IMR-90 (cell line): ENCODE data around the gene IPO13. TPM values are rescaled to one million over a fixed set of nuclear protein-coding genes. Genes with fewer than 3 reads are reported as not detected.

Experiments used
- ATAC-seq: fragments of 200-7000 bp; cut with Tn5 transposase; 2 replicates; pipeline ENCODE4 v1.9.1; 2020; ENCODE audit warnings: low read depth, mild to moderate bottlenecking, moderate library complexity
- BruUV-seq: library from RNA; stranded (reverse); fragments of 400-500 nt; replicated peaks from 2 replicates; lab custom pipeline; 2021; lab: Mats Ljungman, UMichigan
- CTCF ChIA-PET: fragments of 300-600 bp; formaldehyde crosslinking; extraction: SDS; loops from one replicate; lab custom pipeline; 2021; ENCODE audit warnings: antibody characterized with exemption; lab: Yijun Ruan, JAX
- POLR2A ChIA-PET: fragments of 300-600 bp; sonication (Branson Sonifier 250); formaldehyde crosslinking; loops from one replicate; lab custom pipeline; 2022; ENCODE audit warnings: antibody characterized with exemption; ENCODE audit not compliant: unreplicated experiment; lab: Charles Lee
- DNase-seq: peaks from one replicate; pipeline ENCODE4 v3.0.0; 2013
- H2AFZ ChIP-seq: replicated peaks from 2 replicates; pipeline ENCODE3; 2013; ENCODE audit warnings: low read length, mild to moderate bottlenecking; ENCODE audit not compliant: poor library complexity
- H2AK5ac ChIP-seq: 2 replicates; pipeline ENCODE4 v1.6.1; 2013; ENCODE audit warnings: low read depth, low read length, inconsistent platforms
- H2AK9ac ChIP-seq: replicated peaks from 2 replicates; pipeline ENCODE3; 2013; ENCODE audit warnings: mild to moderate bottlenecking, low read depth, low read length, moderate library complexity; ENCODE audit not compliant: poor library complexity
- H2BK120ac ChIP-seq: 2 replicates; pipeline ENCODE4 v1.6.1; 2013; ENCODE audit warnings: low read depth, low read length, inconsistent platforms
- H2BK15ac ChIP-seq: 3 replicates; pipeline ENCODE4 v1.6.1; 2013; ENCODE audit warnings: low read depth, low read length, inconsistent platforms
- H2BK20ac ChIP-seq: 2 replicates; pipeline ENCODE4 v1.6.1; 2013; ENCODE audit warnings: low read depth, mild to moderate bottlenecking, inconsistent platforms, low read length, moderate library complexity
- H2BK5ac ChIP-seq: 2 replicates; pipeline ENCODE4 v1.6.1; 2013; ENCODE audit warnings: mild to moderate bottlenecking, low read depth, low read length, inconsistent platforms; ENCODE audit not compliant: poor library complexity, severe bottlenecking
- H3K14ac ChIP-seq: replicated peaks from 2 replicates; pipeline ENCODE4 v1.6.1; 2013; ENCODE audit warnings: low read depth, low read length, inconsistent platforms
- H3K18ac ChIP-seq: 2 replicates; pipeline ENCODE4 v1.6.1; 2013; ENCODE audit warnings: low read depth, low read length, control low read depth
- H3K23ac ChIP-seq: 2 replicates; pipeline ENCODE4 v1.6.1; 2013; ENCODE audit warnings: low read depth, low read length, inconsistent platforms
- H3K27ac ChIP-seq: 2 replicates; pipeline ENCODE4 v1.5.1; 2013; ENCODE audit warnings: mild to moderate bottlenecking, control low read depth, low read length; ENCODE audit not compliant: insufficient read depth
- H3K27me3 ChIP-seq: 2 replicates; pipeline ENCODE4 v1.6.1; 2013; ENCODE audit warnings: low read length; ENCODE audit not compliant: control insufficient read depth, insufficient read depth
- H3K36me3 ChIP-seq: 2 replicates; pipeline ENCODE4 v1.6.1; 2013; ENCODE audit warnings: low read length, mixed read lengths; ENCODE audit not compliant: control insufficient read depth, insufficient read depth
- H3K4ac ChIP-seq: 2 replicates; pipeline ENCODE4 v1.6.1; 2013; ENCODE audit warnings: low read depth, low read length, inconsistent platforms
- H3K4me1 ChIP-seq: 2 replicates; pipeline ENCODE4 v1.6.1; 2013; ENCODE audit warnings: low read length, mixed read lengths; ENCODE audit not compliant: control insufficient read depth, insufficient read depth
- H3K4me2 ChIP-seq: 2 replicates; pipeline ENCODE4 v1.6.1; 2013; ENCODE audit warnings: low read depth, mild to moderate bottlenecking, control low read depth, low read length, moderate library complexity
- H3K4me3 ChIP-seq: 2 replicates; pipeline ENCODE4 v1.5.1; 2013; ENCODE audit warnings: low read depth, mild to moderate bottlenecking, control low read depth, low read length, moderate library complexity; ENCODE audit not compliant: insufficient read depth
- H3K56ac ChIP-seq: 2 replicates; pipeline ENCODE4 v1.6.1; 2013; ENCODE audit warnings: low read length, inconsistent platforms; ENCODE audit not compliant: insufficient read depth; ENCODE audit errors: extremely low read depth
- H3K79me1 ChIP-seq, 2 experiments: 2 replicates each; pipeline ENCODE4 v1.6.1; 2013; ENCODE audit warnings: low read length in 2 of 2, inconsistent platforms in 1 of 2, low read depth in 1 of 2
- H3K9ac ChIP-seq: 2 replicates; pipeline ENCODE4 v1.6.1; 2013; ENCODE audit warnings: low read depth, low read length, control low read depth
- H3K9me1 ChIP-seq: 2 replicates; pipeline ENCODE4 v1.6.1; 2013; ENCODE audit warnings: low read length, inconsistent platforms; ENCODE audit not compliant: insufficient read depth
- H3K9me3 ChIP-seq: 2 replicates; pipeline ENCODE4 v1.6.1; 2013; ENCODE audit warnings: low read length; ENCODE audit not compliant: control insufficient read depth, insufficient read depth
- H4K20me1 ChIP-seq: 2 replicates; pipeline ENCODE4 v1.6.1; 2013; ENCODE audit warnings: low read length, inconsistent platforms; ENCODE audit not compliant: insufficient read depth
- H4K5ac ChIP-seq: 2 replicates; pipeline ENCODE4 v1.6.1; 2013; ENCODE audit warnings: mild to moderate bottlenecking, low read depth, low read length, control low read depth
- H4K8ac ChIP-seq, 2 experiments: 2 replicates each; pipeline ENCODE4 v1.6.1; 2013; ENCODE audit warnings: low read depth in 2 of 2, low read length in 2 of 2, control low read depth in 1 of 2, inconsistent platforms in 1 of 2
- H4K91ac ChIP-seq: 2 replicates; pipeline ENCODE4 v1.6.1; 2013; ENCODE audit warnings: low read depth, low read length, inconsistent platforms; ENCODE audit not compliant: insufficient read depth
- BHLHE40 ChIP-seq: fragments of 150-350 bp; IDR thresholded peaks from 2 replicates; pipeline ENCODE4 v1.6.1; 2016; ENCODE audit warnings: mild to moderate bottlenecking, low read depth, low read length
- CEBPB ChIP-seq: IDR thresholded peaks from 2 replicates; pipeline ENCODE4 v1.6.1; 2012; ENCODE audit warnings: low read depth, low read length, improper control_type of control experiment
- CHD1 ChIP-seq: IDR thresholded peaks from 2 replicates; pipeline ENCODE4 v1.6.1; 2012; ENCODE audit warnings: low read depth, low read length, improper control_type of control experiment
- FOS ChIP-seq: fragments of 150-350 bp; IDR thresholded peaks from 2 replicates; pipeline ENCODE4 v1.6.1; 2016; ENCODE audit warnings: low read depth, low read length
- MAFK ChIP-seq: IDR thresholded peaks from 2 replicates; pipeline ENCODE4 v1.6.1; 2012; ENCODE audit warnings: low read depth, low read length, improper control_type of control experiment
- MAZ ChIP-seq: IDR thresholded peaks from 2 replicates; pipeline ENCODE4 v1.6.1; 2012; ENCODE audit warnings: low read depth, mild to moderate bottlenecking, low read length, improper control_type of control experiment, moderate library complexity, borderline replicate concordance
- MXI1 ChIP-seq: IDR thresholded peaks from 2 replicates; pipeline ENCODE4 v1.6.1; 2012; ENCODE audit warnings: low read depth, mild to moderate bottlenecking, low read length, moderate library complexity, borderline replicate concordance
- NFE2L2 ChIP-seq: fragments of 150-350 bp; IDR thresholded peaks from 2 replicates; pipeline ENCODE4 v1.6.1; 2016; ENCODE audit warnings: low read depth, mild to moderate bottlenecking, low read length
- POLR2A ChIP-seq: IDR thresholded peaks from 2 replicates; pipeline ENCODE4 v1.6.1; 2012; ENCODE audit warnings: mild to moderate bottlenecking, low read depth, low read length
- RAD21 ChIP-seq: IDR thresholded peaks from 2 replicates; pipeline ENCODE4 v1.6.1; 2012; ENCODE audit warnings: low read length, improper control_type of control experiment
- RCOR1 ChIP-seq: IDR thresholded peaks from 2 replicates; pipeline ENCODE4 v1.6.1; 2012; ENCODE audit warnings: mild to moderate bottlenecking, low read length, improper control_type of control experiment; ENCODE audit not compliant: insufficient replicate concordance
- RFX5 ChIP-seq: IDR thresholded peaks from 2 replicates; pipeline ENCODE4 v1.8.0; 2012; ENCODE audit warnings: low read depth, mild to moderate bottlenecking, low read length, moderate library complexity
- SMC3 ChIP-seq: fragments of 150-350 bp; IDR thresholded peaks from 2 replicates; pipeline ENCODE4 v1.6.1; 2016; ENCODE audit warnings: low read depth, mild to moderate bottlenecking, antibody characterized with exemption, low read length, moderate library complexity
- USF2 ChIP-seq: fragments of 150-350 bp; IDR thresholded peaks from 2 replicates; pipeline ENCODE4 v1.6.1; 2017; ENCODE audit warnings: mild to moderate bottlenecking, antibody characterized with exemption, low read length, low read depth
- WGBS, 2 experiments: methylation state at CpG; one replicate each; pipeline versions ENCODE4 v1.1.5 to v1.1.7; 2013; ENCODE audit warnings: missing lambda C conversion rate in 2 of 2; ENCODE audit not compliant: insufficient read length in 1 of 2; ENCODE audit errors: extremely low coverage in 2 of 2; 5-methylcytosine and 5-hydroxymethylcytosine counted together
- dilution Hi-C: fragments of 300-500 bp; cut with HindIII; formaldehyde crosslinking; loops from one replicate; pipeline ENCODE4 v1.14.3; 2018; ENCODE audit warnings: low sequenced_read_pairs; ENCODE audit not compliant: unreplicated experiment
- in situ Hi-C: fragments of 300-500 bp; cut with MboI; formaldehyde crosslinking; loops from 3 replicates; pipeline ENCODE4 v1.14.3; 2019; ENCODE audit warnings: low sequenced_read_pairs, inconsistent platforms, mixed read lengths
- intact Hi-C: fragments of 100-400 bp; cut with micrococcal nuclease; formaldehyde crosslinking; loops from 2 replicates; pipeline ENCODE4 v1.10.0; 2022
- polyA plus RNA-seq, 3 experiments: library from polyadenylated mRNA; depleted of rRNA; stranded (reverse); fragments of >200 nt; gene quantifications; 2 replicates each; pipeline ENCODE4 v1.2.3, GENCODE V29; 2012; ENCODE audit warnings: low replicate concordance in 1 of 3
- total RNA-seq: library from RNA; depleted of rRNA; stranded (reverse); fragments of >200 nt; gene quantifications from 2 replicates; pipeline ENCODE4 v1.2.3, GENCODE V29; 2012
- TF ChIP-seq, protein P1 (sequence below): conservative IDR thresholded peaks from 2 replicates; pipeline ENCODE4 v1.5.1; 2012; ENCODE audit warnings: mild to moderate bottlenecking, low read depth, low read length, improper control_type of control experiment
- TF ChIP-seq, protein P2 (sequence below): fragments of 150-350 bp; IDR thresholded peaks from 2 replicates; pipeline ENCODE4 v1.6.1; 2016; ENCODE audit warnings: low read depth, mild to moderate bottlenecking, low read length, moderate library complexity, borderline replicate concordance

Gene IPO13
- total and polyA plus RNA-seq, 2 of the 4 experiments (the other 2 are of a cell fraction): 15.2 to 18.7 TPM

DNA sequence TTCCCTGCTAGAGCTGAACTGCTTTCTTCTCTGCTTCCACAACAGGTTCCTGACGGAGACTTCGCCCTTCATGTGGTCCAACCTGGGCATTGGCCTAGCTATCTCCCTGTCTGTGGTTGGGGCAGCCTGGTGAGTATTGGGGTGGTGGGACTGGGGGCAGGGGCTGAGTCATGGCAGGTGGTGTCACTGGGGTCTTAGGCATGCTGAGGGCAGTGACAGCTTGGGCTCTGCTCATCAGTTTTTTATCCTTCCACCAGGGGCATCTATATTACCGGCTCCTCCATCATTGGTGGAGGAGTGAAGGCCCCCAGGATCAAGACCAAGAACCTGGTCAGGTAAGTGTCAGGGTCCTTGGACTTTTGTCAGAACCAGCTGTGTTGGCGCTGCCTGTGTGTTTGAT lies 29.3 kb downstream of the IPO13 start:
- no CpG with 5 or more reads among the region's 4 CpGs for WGBS, 2 experiments
- Histone ChIP-seq H2BK15ac (no peak overlapping the region), H3K27me3 (no peaks in the 10 kb centered on the region), H2AFZ (no peak overlapping the region), H2BK120ac (no peak overlapping the region), H4K8ac (no peak overlapping the region), H2BK20ac (no peak overlapping the region), H3K9ac (peak overlapping the region; percentile 71), H2BK5ac (no peak overlapping the region), H4K91ac (no peak overlapping the region), H3K27ac (peak overlapping the region; percentile 73; the same call in 1 of the 2 replicates), H3K18ac (no peak overlapping the region), H3K9me1 (peaks cover 35% of the 10 kb centered on the region), H3K9me3 (no peaks in the 10 kb centered on the region), H3K79me1 (peaks cover 39 to 61% of the 10 kb centered on the region in 2 experiments; a peak in 3 of 4 replicates), H3K4ac (no peak overlapping the region), H3K36me3 (peaks cover 25% of the 10 kb centered on the region), H3K4me1 (peaks cover 23% of the 10 kb centered on the region), H3K56ac (no peak overlapping the region), H3K4me3 (peak overlapping the region; percentile 76; the same call in 1 of the 2 replicates), H3K4me2 (peak overlapping the region; percentile 65), H3K23ac (peak overlapping the region; percentile 86; the same call in 1 of the 2 replicates), H3K14ac (no peak overlapping the region), H4K5ac (no peak overlapping the region), H4K20me1 (peaks cover 27% of the 10 kb centered on the region), H2AK9ac (peak overlapping the region; percentile 94), H2AK5ac (peak overlapping the region; percentile 76; the same call in 1 of the 2 replicates)
- no peak for TF ChIP-seq RFX5
- TF ChIP-seq BHLHE40: no peak
- TF ChIP-seq, protein P1, sequence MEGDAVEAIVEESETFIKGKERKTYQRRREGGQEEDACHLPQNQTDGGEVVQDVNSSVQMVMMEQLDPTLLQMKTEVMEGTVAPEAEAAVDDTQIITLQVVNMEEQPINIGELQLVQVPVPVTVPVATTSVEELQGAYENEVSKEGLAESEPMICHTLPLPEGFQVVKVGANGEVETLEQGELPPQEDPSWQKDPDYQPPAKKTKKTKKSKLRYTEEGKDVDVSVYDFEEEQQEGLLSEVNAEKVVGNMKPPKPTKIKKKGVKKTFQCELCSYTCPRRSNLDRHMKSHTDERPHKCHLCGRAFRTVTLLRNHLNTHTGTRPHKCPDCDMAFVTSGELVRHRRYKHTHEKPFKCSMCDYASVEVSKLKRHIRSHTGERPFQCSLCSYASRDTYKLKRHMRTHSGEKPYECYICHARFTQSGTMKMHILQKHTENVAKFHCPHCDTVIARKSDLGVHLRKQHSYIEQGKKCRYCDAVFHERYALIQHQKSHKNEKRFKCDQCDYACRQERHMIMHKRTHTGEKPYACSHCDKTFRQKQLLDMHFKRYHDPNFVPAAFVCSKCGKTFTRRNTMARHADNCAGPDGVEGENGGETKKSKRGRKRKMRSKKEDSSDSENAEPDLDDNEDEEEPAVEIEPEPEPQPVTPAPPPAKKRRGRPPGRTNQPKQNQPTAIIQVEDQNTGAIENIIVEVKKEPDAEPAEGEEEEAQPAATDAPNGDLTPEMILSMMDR: no peak; the same call in 1 of the 2 replicates
- TF ChIP-seq MAFK: no peak
- TF ChIP-seq, protein P2, sequence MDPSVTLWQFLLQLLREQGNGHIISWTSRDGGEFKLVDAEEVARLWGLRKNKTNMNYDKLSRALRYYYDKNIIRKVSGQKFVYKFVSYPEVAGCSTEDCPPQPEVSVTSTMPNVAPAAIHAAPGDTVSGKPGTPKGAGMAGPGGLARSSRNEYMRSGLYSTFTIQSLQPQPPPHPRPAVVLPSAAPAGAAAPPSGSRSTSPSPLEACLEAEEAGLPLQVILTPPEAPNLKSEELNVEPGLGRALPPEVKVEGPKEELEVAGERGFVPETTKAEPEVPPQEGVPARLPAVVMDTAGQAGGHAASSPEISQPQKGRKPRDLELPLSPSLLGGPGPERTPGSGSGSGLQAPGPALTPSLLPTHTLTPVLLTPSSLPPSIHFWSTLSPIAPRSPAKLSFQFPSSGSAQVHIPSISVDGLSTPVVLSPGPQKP: no peak
- TF ChIP-seq NFE2L2: no peak
- no peak for TF ChIP-seq MAZ
- no peak for TF ChIP-seq POLR2A
- TF ChIP-seq RAD21: no peak
- TF ChIP-seq MXI1: no peak
- TF ChIP-seq RCOR1: no peak
- no peak for TF ChIP-seq SMC3
- TF ChIP-seq USF2: no peak
- TF ChIP-seq CEBPB: no peak
- no peak for TF ChIP-seq FOS
- no peak for TF ChIP-seq CHD1
- dilution Hi-C loops: no loop called here
- no TSS peak for BruUV-seq
- CTCF ChIA-PET: no interaction called here
- in situ Hi-C loops: no loop called here
- ATAC-seq (no peak), DNase-seq (no peak)
- POLR2A ChIA-PET: no interaction called here
- intact Hi-C loops: no loop called here
